HG03103 (cell line): ENCODE measurements around the gene PCDH12.

Experiments used
- ATAC-seq: cut with Tn5 transposase; IDR thresholded peaks from one replicate; pipeline ENCODE4 v1.9.1; 2021; ENCODE audit warnings: low read depth; ENCODE audit not compliant: unreplicated experiment

The PCDH12 gene

DNA sequence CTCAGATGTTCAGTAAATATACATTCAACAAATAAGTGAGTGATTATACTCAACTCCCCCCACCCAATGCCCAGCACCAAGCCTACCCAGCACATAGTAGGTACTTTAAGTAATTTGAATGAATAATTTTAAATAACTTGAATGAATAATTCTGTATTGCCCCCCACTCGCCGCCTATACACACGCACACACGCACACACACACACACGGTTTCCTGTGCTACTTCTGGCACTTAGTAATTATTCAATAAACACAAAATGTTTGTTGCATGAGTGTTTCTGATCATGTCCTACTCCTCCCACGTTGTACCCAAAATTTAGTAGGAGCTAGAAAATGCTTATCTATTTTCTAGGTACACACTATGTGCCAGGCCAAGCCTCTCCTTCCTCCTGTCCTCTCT, 16.2 kb downstream of the PCDH12 start:
- no peak for ATAC-seq

GRCh38 chr5:141941307-141941706, 16.7 kb downstream of the PCDH12 start:
- no peak for ATAC-seq

- no peak for ATAC-seq
These were observed 17.2 kb downstream of the PCDH12 start for GRCh38 chr5:141940695-141941271.

DNA sequence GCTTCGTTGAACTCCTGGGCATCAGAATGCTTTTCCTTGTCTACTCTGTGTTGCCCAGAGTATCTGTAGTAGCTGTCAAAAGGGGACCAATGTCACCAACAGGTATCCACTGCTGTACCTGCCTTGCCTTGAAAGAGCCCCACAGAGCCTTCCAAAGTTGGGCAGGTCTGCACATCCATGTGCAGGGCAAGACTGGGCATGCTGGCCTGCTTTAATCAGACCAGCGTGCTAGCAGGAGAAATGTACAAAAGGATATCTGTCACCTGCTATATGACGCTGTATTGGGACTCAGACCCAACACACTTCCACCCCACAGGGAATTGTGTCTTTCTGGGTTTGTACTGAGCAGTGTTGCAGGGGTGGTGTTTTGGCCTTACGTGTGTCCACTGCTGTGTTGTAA, 22.5 kb downstream of the PCDH12 start:
- ATAC-seq: no peak

GRCh38 chr5:141934099-141934844, 23.7 kb downstream of the PCDH12 start:
- no peak for ATAC-seq

DNA sequence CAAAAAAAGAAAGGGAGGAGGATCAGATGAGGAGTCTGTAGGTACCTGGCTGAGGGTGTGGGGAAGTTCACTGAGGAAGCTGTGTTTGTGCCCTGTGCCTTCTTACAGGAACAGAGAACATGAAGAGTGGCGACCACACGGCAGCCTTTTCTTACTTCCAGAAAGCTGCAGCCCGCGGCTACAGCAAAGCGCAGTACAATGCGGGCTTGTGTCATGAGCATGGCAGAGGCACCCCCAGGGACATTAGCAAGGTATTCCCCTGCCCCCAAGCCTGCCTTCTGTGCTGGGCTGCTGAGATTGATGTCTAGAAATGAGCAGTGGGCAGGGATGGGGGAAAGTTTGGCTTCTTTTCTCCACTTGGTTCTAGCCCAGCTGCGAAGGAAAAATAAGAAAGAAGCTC, 24.9 kb downstream of the PCDH12 start:
- ATAC-seq: no peak

DNA sequence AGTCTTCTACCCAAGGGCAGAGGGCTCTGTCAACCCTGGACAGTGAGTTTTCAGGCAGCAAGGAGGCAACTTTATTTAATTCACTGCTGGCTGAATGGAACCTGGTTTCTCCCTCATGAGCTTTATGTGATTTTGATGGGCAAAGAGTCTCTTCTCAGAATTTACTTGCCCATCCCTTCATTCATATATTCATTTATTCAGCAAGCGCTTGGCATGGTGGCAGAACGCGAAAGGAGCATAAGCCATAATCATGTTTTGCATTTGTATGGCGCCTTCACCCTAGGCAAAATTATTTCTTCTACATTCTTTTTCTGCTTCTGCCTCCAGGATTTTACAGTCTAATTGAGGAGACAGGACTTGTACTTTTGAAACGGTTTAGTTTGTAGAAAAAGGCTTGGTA, 26.3 kb downstream of the PCDH12 start:
- ATAC-seq: no peak

GRCh38 chr5:141929398-141930058, 28.5 kb downstream of the PCDH12 start:
- no peak for ATAC-seq

GRCh38 chr5:141928051-141928450, 30.0 kb downstream of the PCDH12 start:
- ATAC-seq: no peak

DNA sequence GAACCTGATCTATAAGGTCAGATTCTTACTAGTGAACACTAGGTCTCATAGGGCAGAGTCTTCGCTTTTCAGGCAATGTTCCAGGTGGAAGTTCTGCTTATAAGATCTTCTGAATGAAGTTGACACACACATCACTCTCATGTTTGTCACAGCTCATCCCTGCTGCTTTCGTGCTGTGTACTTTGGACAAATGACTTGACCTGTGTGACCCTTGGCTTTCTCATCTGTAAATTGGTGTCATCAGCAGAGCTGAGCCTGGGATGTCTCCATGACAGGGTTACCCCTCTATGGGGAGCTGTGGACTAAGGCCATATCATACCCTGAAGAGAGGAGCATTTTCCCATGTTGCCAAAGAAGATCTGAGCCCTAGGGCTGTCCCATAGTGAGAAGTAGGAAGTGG, 31.6 kb downstream of the PCDH12 start:
- ATAC-seq: no peak

DNA sequence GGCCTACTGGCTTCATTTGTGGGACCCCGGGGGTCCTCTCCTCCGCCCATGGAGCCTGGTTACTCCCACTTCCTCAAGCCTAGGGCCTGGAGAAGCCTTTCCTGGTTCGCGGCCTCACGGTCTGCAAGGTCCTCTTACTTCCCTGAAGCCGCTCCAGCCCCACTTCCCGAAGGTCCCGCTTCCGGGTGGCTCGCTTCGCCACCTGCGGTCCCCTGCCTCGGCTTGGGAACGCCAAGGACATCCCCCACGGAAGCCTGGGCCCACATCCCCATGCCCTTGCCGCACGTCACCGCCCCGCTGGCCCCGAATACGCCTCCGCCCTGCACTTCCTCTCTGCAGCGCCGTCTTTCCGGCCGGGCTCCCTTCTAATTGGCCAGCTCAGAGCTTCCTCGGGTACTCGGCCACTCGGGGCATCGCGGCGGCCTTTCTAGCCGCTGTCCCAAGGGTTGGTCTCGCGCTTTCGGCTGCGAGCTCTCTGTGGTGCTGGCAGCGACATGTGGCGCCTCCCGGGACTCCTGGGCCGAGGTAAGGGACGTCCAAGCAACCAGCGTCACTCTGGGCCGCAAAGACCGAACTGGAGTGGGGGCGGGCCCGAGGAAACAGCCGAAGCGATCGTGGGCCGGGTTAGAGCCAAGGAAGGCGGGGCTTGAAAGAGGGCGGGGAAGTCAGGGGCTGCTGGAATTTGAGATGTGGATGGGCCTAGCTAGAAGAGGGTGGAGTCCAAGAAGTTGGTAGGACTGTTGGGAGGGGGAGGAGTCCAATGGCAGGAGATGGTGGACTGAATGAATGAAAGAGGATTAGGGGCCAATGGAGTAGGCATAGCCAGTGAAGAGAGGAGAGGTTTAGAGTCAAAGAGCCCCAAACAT, 34.3 kb downstream of the PCDH12 start, which contains the start of gene DELE1:
TSS of gene DELE1 (plus strand) at position 424 of the 866 bp plus-strand sequence. CDS start at position 495, 71 bp downstream.
- ATAC-seq: peak; percentile 95

DNA sequence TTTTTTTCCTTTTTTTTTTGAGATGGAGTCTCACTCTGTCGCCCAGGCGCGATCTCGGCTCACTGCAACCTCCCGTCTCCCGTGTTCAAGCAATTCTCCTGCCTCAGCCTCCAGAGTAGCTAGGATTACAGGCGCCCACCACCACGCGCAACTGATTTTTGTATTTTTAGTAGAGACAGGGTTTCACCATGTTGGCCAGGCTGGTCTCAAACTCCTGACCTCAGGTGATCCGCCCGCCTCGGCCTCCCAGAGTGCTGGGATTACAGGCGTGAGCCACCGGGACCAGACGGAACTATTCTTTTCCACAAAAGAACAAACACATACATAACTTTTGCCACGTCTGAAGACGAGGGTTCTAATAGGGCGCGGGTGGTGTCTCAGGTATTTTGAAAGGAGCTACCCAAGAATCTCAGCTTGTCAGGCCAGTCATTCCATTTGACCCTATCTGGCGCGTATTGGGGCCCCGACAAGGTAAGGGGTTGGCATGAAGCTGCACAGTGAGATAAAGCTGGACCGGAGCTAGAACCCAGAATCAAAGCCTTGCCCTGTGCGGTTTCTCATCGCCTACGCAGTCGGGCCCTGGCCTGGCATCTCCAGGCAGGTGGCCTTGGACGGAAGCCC, 35.1 kb downstream of the PCDH12 start:
- peak; percentile 0 for ATAC-seq

GRCh38 chr5:141920771-141921170, 37.2 kb downstream of the PCDH12 start:
- no peak for ATAC-seq

- no peak for ATAC-seq
These were observed 38.5 kb downstream of the PCDH12 start for GRCh38 chr5:141919218-141920119.

DNA sequence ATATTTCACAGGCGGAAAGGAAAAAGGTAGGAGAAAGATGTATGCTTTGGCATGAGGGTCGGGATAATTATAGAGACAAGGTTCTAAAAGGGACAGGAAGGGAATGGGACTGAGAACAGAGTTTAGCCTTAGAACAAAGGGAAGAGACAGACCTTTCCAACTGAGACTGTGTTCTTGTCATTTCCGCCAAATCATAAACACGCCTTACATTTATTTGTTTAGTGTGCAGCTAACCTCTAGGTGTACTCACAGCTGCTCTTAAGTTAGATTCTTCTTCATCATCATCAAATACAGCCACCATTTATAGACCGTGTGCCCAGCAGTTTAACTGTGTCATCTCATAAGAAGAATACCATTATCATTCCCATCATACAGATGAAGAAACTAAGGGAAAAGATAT, 40.2 kb downstream of the PCDH12 start:
- ATAC-seq: no peak

DNA sequence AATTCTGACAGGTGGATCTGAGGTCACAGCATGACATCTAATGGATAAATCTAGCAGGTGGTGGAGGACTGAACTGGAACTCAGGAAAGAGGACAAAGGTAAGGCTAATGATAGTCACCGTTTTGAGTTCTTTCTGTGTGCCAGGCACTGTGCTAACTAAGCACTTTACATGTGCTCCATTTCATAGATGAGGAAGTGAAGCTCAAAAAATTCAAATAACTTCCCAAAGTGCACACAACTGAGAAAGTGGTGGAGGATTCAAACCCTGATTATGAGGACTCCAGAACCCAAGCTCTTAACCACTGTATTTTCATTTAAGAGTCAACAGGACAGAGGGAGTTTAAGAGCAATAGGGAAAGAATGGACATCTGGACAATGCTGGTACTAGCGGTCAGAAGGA, 41.5 kb downstream of the PCDH12 start:
- no peak for ATAC-seq

DNA sequence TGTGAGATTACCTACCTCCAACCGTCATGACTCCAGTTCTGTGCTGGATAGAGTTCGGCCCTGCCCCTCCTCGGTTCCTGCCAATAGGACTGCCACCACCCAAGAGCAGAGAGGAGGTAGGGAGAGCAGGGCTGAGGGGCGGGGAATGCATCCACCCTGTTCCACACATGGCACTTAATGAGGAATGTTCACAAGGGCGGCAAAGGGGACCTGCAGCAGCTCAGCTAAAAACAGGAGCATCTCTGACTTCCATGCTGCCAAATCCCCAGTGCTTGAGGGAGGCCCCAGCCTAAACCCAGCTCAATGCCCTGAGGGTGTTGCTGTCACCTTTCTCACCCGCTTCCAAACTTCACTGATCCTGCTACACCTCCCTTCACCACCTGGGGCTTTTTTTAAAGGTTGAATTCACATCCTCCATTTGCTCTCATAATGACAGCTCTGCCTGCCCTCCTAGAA, 42.1 kb downstream of the PCDH12 start:
- ATAC-seq: no peak

GRCh38 chr5:141914797-141915196, 43.2 kb downstream of the PCDH12 start:
- no peak for ATAC-seq

GRCh38 chr5:141914199-141914743, 43.7 kb downstream of the PCDH12 start:
- ATAC-seq: peak; percentile 65
